ENCODE results near the gene SPATA7.

The SPATA7 gene

GRCh38 chr14:88385212-88386101, at the start of gene SPATA7:
TSS of gene SPATA7 (plus strand) at chr14:88385657. CDS start at chr14:88385819, 162 bp downstream.
- no peak for DNase-seq (ENCODE audit: low read depth, low spot score)
- Histone ChIP-seq H3K36me3 (ENCODE audit: insufficient read depth, low read length) (no peaks in the 10 kb centered on the region), H3K9me3 (ENCODE audit: low read depth, low read length) (no peaks in the 10 kb centered on the region), H3K27ac (no peak within 1 kb of the TSS), H3K9ac (ENCODE audit: insufficient read length) (peak within 1 kb of the TSS; percentile 72), H3K4me3 (peak within 1 kb of the TSS; percentile 96)
- no peak for TF ChIP-seq FOXP2 (optimal IDR thresholded peaks at IDR 0.05; ENCODE audit: control extremely low read depth, extremely low read length, insufficient read depth)
- TF ChIP-seq POLR2AphosphoS5 (IDR thresholded peaks at IDR 0.05; ENCODE audit: borderline replicate concordance, low read depth, low read length), result peak; percentile 85

GRCh38 chr14:88340357-88340756, 45.1 kb upstream of the SPATA7 start:
- H3K27ac ChIP-seq, result no peak overlapping the region
- no peak for DNase-seq (ENCODE audit: low read depth, low spot score)
- H3K4me3 ChIP-seq, result no peak overlapping the region
- no peaks in the 10 kb centered on the region for H3K36me3 ChIP-seq (ENCODE audit: insufficient read depth, low read length)
- no peak overlapping the region for H3K9ac ChIP-seq (ENCODE audit: insufficient read length)
- H3K9me3 ChIP-seq (ENCODE audit: low read depth, low read length), result no peaks in the 10 kb centered on the region
- TF ChIP-seq FOXP2 (optimal IDR thresholded peaks at IDR 0.05; ENCODE audit: control extremely low read depth, extremely low read length, insufficient read depth), result no peak
- no peak for TF ChIP-seq EZH2 (IDR thresholded peaks at IDR 0.05)
- TF ChIP-seq POLR2AphosphoS5 (IDR thresholded peaks at IDR 0.05; ENCODE audit: borderline replicate concordance, low read depth, low read length), result no peak

GRCh38 chr14:88342980-88343379, 42.5 kb upstream of the SPATA7 start:
- no peak overlapping the region for H3K4me3 ChIP-seq
- no peak for DNase-seq (ENCODE audit: low read depth, low spot score)
- H3K27ac ChIP-seq, result no peak overlapping the region
- no peaks in the 10 kb centered on the region for H3K36me3 ChIP-seq (ENCODE audit: insufficient read depth, low read length)
- no peaks in the 10 kb centered on the region for H3K9me3 ChIP-seq (ENCODE audit: low read depth, low read length)
- TF ChIP-seq FOXP2 (optimal IDR thresholded peaks at IDR 0.05; ENCODE audit: control extremely low read depth, extremely low read length, insufficient read depth), result no peak
- no peak for TF ChIP-seq POLR2AphosphoS5 (IDR thresholded peaks at IDR 0.05; ENCODE audit: borderline replicate concordance, low read depth, low read length)
- TF ChIP-seq EZH2 (IDR thresholded peaks at IDR 0.05), result no peak
- no peak overlapping the region for H3K9ac ChIP-seq (ENCODE audit: insufficient read length)

- Histone ChIP-seq H3K4me3 (no peak overlapping the region), H3K9ac (ENCODE audit: insufficient read length) (no peak overlapping the region), H3K9me3 (ENCODE audit: low read depth, low read length) (no peaks in the 10 kb centered on the region), H3K36me3 (ENCODE audit: insufficient read depth, low read length) (no peaks in the 10 kb centered on the region), H3K27ac (no peak overlapping the region)
- TF ChIP-seq EZH2 (IDR thresholded peaks at IDR 0.05) (no peak), POLR2AphosphoS5 (IDR thresholded peaks at IDR 0.05; ENCODE audit: borderline replicate concordance, low read depth, low read length) (no peak)
- no peak for DNase-seq (ENCODE audit: low read depth, low spot score)
These were observed 39.3 kb upstream of the SPATA7 start for GRCh38 chr14:88346048-88346639.

GRCh38 chr14:88348546-88348945, 36.9 kb upstream of the SPATA7 start:
- no peak for TF ChIP-seq EZH2 (IDR thresholded peaks at IDR 0.05)
- no peak for TF ChIP-seq FOXP2 (optimal IDR thresholded peaks at IDR 0.05; ENCODE audit: control extremely low read depth, extremely low read length, insufficient read depth)
- TF ChIP-seq POLR2AphosphoS5 (IDR thresholded peaks at IDR 0.05; ENCODE audit: borderline replicate concordance, low read depth, low read length), result no peak
- no peak for DNase-seq (ENCODE audit: low read depth, low spot score)

GRCh38 chr14:88351966-88352691, 33.3 kb upstream of the SPATA7 start:
- Histone ChIP-seq H3K9me3 (ENCODE audit: low read depth, low read length) (no peaks in the 10 kb centered on the region), H3K36me3 (ENCODE audit: insufficient read depth, low read length) (no peaks in the 10 kb centered on the region), H3K9ac (ENCODE audit: insufficient read length) (no peak overlapping the region), H3K27ac (no peak overlapping the region), H3K4me3 (no peak overlapping the region)
- TF ChIP-seq EZH2 (IDR thresholded peaks at IDR 0.05) (no peak), POLR2AphosphoS5 (IDR thresholded peaks at IDR 0.05; ENCODE audit: borderline replicate concordance, low read depth, low read length) (no peak), FOXP2 (optimal IDR thresholded peaks at IDR 0.05; ENCODE audit: control extremely low read depth, extremely low read length, insufficient read depth) (no peak)
- DNase-seq (ENCODE audit: low read depth, low spot score), result no peak

More at GRCh38 chr14:88348546-88348945, 36.9 kb upstream of the SPATA7 start:
- H3K4me3 ChIP-seq, result no peak overlapping the region
- no peak overlapping the region for H3K9ac ChIP-seq (ENCODE audit: insufficient read length)
- H3K9me3 ChIP-seq (ENCODE audit: low read depth, low read length), result no peaks in the 10 kb centered on the region
- no peaks in the 10 kb centered on the region for H3K36me3 ChIP-seq (ENCODE audit: insufficient read depth, low read length)
- H3K27ac ChIP-seq, result no peak overlapping the region

- DNase-seq (ENCODE audit: low read depth, low spot score), result no peak
- no peak overlapping the region for H3K27ac ChIP-seq
- H3K4me3 ChIP-seq, result no peak overlapping the region
- no peaks in the 10 kb centered on the region for H3K36me3 ChIP-seq (ENCODE audit: insufficient read depth, low read length)
- no peak overlapping the region for H3K9ac ChIP-seq (ENCODE audit: insufficient read length)
- TF ChIP-seq EZH2 (IDR thresholded peaks at IDR 0.05) (no peak), FOXP2 (optimal IDR thresholded peaks at IDR 0.05; ENCODE audit: control extremely low read depth, extremely low read length, insufficient read depth) (no peak), POLR2AphosphoS5 (IDR thresholded peaks at IDR 0.05; ENCODE audit: borderline replicate concordance, low read depth, low read length) (no peak)
- H3K9me3 ChIP-seq (ENCODE audit: low read depth, low read length), result no peaks in the 10 kb centered on the region
These were observed 32.8 kb upstream of the SPATA7 start for GRCh38 chr14:88352698-88353097.

- Histone ChIP-seq H3K27ac (no peak overlapping the region), H3K9me3 (ENCODE audit: low read depth, low read length) (no peaks in the 10 kb centered on the region), H3K36me3 (ENCODE audit: insufficient read depth, low read length) (no peaks in the 10 kb centered on the region), H3K4me3 (no peak overlapping the region), H3K9ac (ENCODE audit: insufficient read length) (no peak overlapping the region)
- no peak for DNase-seq (ENCODE audit: low read depth, low spot score)
- no peak for TF ChIP-seq POLR2AphosphoS5 (IDR thresholded peaks at IDR 0.05; ENCODE audit: borderline replicate concordance, low read depth, low read length)
- no peak for TF ChIP-seq FOXP2 (optimal IDR thresholded peaks at IDR 0.05; ENCODE audit: control extremely low read depth, extremely low read length, insufficient read depth)
- TF ChIP-seq EZH2 (IDR thresholded peaks at IDR 0.05), result no peak
These were observed 31.1 kb upstream of the SPATA7 start for GRCh38 chr14:88354358-88354757.
